GM18505 (cell line): ENCODE measurements around the gene CCR1.

Experiments used
- ATAC-seq: cut with Tn5 transposase; IDR thresholded peaks from one replicate; pipeline ENCODE4 v1.9.1; 2021; ENCODE audit not compliant: unreplicated experiment
- POLR2A ChIP-seq: IDR thresholded peaks from 4 replicates; pipeline ENCODE4 v1.6.1; 2011; ENCODE audit warnings: borderline replicate concordance; ENCODE audit not compliant: insufficient read depth, insufficient read length; ENCODE audit errors: extremely low read depth

Gene CCR1

DNA sequence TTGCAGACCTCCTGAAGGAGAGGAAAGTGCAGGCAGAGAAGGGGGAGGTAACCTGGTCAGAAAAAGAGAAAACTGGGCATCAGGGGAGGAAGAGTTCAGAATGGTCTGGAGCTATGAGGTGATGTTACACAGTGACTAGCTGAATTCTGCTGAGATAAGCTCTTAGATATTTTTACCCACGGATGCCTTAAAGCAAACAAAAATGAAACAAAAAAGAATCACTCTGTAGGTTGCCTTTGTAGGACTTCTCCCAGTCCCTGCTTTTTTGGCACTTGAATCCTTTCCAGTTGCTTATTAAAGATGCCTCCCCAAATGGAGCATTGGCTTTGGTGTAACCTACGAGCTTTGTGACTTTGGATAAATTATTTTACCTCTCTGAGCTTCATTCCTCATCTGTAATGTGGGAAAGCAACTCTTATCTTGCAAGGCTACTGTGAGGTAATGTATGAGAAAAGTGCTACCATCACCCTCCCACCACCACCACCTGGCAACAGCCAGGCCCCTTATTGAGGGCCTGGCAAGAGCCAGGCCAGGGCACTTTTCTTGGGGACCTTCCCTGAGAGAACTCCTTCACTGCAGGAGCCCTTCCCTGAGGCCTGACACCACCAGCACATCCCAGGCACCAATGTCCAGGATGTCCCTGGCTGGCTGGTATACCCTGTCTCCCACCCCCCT is 2.7 kb downstream of the CCR1 start:
- no peak for ATAC-seq
- no peak for TF ChIP-seq POLR2A

DNA sequence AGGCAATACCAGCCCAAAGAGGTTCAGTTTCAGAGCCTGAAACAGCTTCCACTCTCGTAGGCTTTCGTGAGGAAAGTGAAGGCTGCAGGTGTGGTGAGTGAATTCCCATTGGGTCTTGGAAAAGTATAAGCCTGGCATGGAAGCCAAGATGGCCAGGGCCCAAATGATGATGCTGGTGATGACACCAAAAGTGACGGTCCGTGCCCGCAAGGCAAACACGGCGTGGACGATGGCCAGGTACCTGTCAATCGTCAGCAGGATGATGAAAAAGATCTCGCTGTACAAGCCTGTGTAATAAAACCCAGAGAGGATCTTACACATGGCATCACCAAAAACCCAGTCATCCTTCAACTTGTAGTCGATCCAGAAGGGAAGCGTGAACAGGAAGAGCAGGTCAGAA is 4.4 kb downstream of the CCR1 start:
- no peak for ATAC-seq
- no peak for TF ChIP-seq POLR2A

DNA sequence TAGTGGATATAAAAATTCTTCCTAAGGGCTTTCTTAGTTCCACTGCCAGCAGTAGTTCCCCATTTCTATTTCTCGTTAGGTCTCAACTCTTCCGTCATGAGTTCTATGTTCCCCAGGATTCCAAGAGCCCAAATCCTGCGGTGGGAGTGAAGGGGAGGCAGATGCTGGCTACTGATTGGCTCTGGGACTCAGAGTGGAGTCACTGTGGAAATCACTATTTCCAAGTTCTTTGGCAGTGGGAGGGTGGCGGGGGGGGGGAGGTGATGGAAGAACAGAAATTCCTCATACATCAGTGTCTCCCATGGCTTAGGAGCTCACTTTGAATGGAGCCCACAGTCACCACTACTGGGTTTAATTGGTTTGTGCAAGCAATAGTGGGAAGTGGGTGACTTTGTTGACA is 5.6 kb downstream of the CCR1 start:
- ATAC-seq: no peak

DNA sequence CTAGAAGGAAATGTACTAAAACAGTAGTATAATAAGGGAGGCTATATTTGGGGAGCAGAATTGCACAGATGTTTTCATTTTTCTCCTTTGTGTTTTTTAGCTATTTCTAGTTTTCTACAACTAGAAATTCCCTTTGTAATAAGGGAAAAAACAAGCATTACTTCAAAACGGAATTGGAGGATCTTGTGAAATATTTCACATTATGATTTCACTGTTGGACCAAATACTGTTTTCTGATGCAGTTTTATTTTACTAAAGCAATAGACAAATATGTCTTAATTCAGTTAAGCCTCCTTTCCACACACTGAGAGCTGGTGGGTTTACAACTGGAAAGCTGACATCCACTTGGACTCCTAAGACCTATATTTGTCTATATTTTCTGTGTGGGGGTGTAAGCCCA is 7.3 kb downstream of the CCR1 start:
- TF ChIP-seq POLR2A: no peak
- no peak for ATAC-seq

More for the DNA sequence above, 5.6 kb downstream of the CCR1 start:
- no peak for TF ChIP-seq POLR2A

DNA sequence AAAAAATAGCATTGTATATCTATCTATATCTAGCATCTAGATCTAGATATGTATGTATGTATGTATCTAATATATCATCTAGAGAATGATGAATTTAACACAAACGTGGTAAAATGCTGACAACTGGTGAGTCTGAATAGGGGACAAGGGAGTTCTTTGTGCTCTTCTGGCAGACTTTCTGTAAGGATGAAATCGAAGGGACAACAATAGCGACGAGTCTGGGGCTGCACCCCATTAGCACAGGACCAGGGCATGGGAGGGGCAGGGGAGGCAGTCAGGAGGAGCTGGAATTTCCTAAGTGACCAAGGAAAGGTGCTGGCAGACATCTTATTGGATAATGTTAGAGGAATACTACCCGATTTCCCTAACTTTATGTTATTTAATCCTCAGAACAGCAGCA is 7.9 kb downstream of the CCR1 start:
- no peak for ATAC-seq
- no peak for TF ChIP-seq POLR2A

DNA sequence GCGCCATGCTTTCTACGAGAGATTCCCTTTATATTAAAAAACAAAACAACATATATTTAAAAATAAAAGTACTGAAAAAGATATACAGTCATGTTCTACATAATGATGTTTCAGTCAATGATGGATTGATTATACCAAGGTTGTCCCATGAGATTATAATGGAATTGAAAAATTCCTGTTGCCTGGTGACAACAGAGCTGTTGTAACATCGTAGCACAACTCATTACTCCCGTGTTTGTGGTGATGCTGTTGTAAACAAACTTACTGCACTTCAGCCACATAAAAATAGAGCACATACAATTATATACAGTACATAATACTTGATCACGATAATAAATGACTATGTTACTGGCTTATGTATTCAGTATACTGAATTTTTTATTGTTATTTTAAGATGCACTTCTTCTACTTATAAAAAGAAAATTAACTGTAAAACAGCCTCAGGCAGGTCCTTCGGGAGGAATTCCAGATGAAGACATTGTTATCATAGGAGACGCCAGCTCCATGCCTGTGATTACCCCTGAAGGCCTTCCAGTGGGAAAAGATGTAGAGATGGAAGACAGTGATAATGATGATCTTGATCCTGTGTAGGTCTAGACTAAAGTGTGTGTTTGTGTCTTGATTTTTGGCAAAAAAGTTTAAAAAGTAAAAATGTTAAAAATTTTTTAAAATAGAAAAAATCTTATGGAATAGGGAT is 11.7 kb downstream of the CCR1 start:
- no peak for TF ChIP-seq POLR2A
- no peak for ATAC-seq

DNA sequence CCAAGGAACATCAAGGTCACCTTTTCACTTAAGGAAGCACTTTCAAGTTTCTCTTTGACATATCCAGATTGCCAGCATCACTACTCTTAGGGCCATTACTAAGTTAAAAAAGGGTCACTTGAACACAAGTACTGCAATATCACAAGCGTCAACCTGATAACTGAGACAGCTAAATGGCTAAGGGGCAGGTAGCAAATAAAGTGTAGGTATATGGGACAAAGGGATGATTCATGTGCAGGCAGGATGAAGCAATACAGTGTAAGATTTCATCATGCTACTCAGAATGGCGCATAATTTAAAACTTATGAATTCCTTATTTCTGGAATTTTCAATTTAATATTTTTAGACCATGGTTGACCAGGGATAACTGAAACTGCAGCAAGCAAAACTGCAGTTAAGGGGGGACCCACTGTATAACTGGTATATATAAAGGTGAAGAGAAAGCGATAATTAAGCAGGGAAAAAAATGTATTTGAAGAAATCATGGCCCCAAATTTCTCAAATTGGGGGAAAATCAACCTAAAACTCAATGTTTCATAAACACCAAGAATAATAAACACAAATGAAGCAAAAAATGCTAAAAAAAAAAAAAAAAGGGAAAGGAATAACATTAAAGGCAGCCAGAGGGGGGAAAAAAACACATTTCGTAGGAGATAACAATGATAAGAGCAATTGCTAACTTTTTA is 13.1 kb downstream of the CCR1 start:
- ATAC-seq: no peak
- no peak for TF ChIP-seq POLR2A

DNA sequence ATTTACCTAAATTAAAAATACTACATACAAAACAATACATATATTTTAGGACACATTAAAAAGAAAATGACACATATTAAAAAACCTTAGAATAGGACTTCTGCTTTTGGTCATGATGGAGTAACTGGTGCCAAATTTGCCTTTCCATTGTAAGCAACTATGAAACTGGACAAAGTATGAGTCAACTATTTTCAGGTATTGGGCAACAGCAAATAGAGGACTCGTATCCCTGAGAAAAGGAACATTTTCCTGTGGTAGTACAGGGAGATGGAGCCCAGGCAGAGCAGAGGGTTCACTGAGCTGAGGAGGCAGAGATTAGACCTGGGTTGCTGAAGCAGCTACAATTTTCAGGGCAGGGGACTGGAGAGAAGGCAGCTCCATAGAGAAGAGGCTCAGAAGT is 14.7 kb downstream of the CCR1 start:
- TF ChIP-seq POLR2A: no peak
- ATAC-seq: no peak

DNA sequence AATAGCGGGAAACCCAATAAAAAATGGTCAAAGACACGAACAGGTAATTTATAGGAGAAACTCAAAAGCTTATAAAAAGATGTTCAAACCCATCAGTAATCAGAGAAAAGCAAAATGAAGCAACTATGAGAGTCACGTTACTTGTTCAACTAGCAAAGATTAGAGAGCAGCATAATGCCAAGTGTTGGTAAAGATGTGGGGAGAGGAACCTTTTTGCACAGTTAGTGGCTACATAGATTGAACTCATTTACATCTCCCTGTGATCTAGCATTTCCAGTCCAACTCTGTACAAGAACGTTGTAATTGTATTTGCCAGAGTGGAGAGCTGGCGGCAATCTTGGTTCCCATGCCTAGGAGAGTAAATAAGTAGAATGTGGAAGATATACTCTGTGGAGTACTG is 15.2 kb downstream of the CCR1 start:
- no peak for TF ChIP-seq POLR2A
- no peak for ATAC-seq

DNA sequence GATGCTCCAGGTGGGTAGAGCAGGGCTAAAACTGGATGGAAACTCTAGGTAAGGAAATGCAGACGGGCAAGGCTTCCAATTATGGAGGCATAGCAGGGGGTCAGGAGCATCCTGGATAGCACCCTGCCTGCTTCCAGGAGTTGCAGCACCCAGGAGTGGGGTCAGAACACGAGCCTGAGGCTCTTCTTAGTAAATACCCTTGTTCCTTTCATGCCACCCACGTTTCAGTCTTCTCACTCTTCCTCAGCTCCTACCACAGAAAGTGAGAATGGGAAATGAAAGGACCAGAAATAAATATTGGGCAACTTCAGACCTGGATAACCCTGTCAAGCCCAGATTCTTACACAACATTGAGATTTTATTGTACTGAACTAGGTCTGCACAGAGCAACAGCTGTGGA is 16.4 kb downstream of the CCR1 start:
- no peak for ATAC-seq
- TF ChIP-seq POLR2A: no peak

DNA sequence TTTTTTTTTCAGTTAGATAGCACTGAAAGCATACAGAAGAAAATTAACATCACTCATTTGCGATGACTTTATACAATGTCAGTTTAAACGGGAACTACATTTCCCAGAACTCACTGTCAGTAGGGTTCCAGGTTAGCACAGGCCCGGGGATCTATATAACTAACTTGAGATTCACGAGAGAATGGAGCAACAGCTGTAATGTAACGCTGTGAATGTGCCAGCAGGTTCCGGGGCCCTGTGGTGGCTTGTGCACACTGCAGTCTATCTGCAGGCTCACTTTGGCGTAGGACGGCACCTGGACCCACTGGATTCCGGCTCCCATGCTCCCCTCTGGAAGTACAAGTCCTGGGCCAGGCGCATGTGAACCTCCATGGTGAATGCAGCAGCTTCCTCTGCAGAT is 19.4 kb downstream of the CCR1 start:
- TF ChIP-seq POLR2A: no peak
- ATAC-seq: no peak

DNA sequence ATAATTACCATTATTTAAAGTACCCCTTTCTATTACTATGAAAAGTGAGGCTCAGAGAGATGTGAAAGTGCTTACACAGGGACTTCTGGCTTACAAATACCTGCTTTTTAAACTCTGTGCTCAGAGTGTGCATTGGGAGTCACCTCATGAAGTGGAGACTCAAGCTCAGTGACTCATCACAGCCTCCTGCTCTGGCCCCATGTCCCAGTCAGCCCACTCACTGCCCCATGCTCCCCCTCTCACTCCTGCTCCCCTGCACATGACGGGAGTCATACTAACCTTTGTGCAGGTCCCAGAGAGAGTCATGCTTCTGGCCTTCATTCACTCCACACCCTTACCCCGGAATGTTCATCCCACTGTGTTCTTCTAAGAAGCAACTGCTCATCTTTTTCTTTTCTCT is 20.2 kb downstream of the CCR1 start:
- TF ChIP-seq POLR2A: no peak
- no peak for ATAC-seq

DNA sequence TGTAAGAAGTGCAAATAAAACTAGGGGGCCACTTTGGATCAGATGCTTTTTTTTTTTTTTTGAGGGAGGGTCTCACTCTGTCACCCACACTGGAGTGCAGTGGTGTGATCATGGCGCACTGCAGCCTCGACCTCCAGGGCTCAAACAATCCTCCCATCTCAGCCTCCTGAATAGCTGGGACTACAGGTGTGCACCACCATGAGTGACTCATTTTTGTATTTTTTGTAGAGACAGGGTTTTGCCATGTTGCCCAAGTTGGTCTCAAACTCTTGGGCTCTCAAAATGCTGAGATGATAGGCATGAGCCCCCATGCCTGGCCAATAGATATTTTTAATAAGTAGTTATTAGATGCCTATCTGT is 20.8 kb downstream of the CCR1 start:
- peak; percentile 22 for ATAC-seq

More for the DNA sequence above, 20.8 kb downstream of the CCR1 start:
- TF ChIP-seq POLR2A: no peak
